OCI-LY7 (cell line): ENCODE data around the gene MICAL3.

Experiments
- CTCF ChIP-seq: fragments of 200-600 bp; sonication (generic); conservative IDR thresholded peaks from 2 replicates; pipeline ENCODE4 v1.5.1; 2014; ENCODE audit warnings: mild to moderate bottlenecking, antibody characterized with exemption, low read length, moderate library complexity, mixed read lengths
- EZH2phosphoT487 ChIP-seq: fragments of 200-600 bp; sonication (generic); IDR thresholded peaks from 2 replicates; pipeline ENCODE4 v1.6.1; 2018; ENCODE audit warnings: low read depth, borderline replicate concordance, mild to moderate bottlenecking, mixed run types, antibody characterized with exemption, low read length, moderate library complexity, mixed read lengths

- no peak for TF ChIP-seq CTCF
- no peak for TF ChIP-seq EZH2phosphoT487
Measured at GRCh38 chr22:17855572-17856290, 168.6 kb downstream of the MICAL3 start.
